ENCODE measurements around the gene ADGRB3. TPM values are rescaled to one million over a fixed set of nuclear protein-coding genes. Genes with fewer than 3 reads are reported as not detected.

The ADGRB3 gene
- total and polyA plus RNA-seq, 2 donors (not counting 3 experiments of a cell fraction or from before 2014, with no cell fraction given) = not detected

GRCh38 chr6:68838571-68838970, 203.5 kb downstream of the ADGRB3 start:
- no peak overlapping the region for H3K4me2 ChIP-seq (ENCODE audit: insufficient read depth, low read length)
- no peaks in the 10 kb centered on the region for H3K36me3 ChIP-seq (ENCODE audit: control insufficient read depth in 2 of 2, extremely low read depth in 1 of 2, insufficient read depth in 2 of 2, low read length in 2 of 2)
- ChIA-PET POLR2A (no interaction called here), CTCF (no interaction called here)
- no peaks in the 10 kb centered on the region for H3K27me3 ChIP-seq (ENCODE audit: control insufficient read depth in 2 of 2, insufficient read depth in 2 of 2, low read length in 2 of 2)
- H2AFZ ChIP-seq (ENCODE audit: low read depth, low read length) = no peak overlapping the region
- H3K27ac ChIP-seq (ENCODE audit: insufficient read depth, low read depth, low read length) = no peak overlapping the region
- DNase-seq (ENCODE audit: low read depth, low spot score) (no peak), FAIRE-seq (no peak)
- no peaks in the 10 kb centered on the region for H3K9me3 ChIP-seq (replicated peaks; ENCODE audit: control insufficient read depth, insufficient read depth, low read length)
- no peaks in the 10 kb centered on the region for H3K9me1 ChIP-seq (replicated peaks; ENCODE audit: control insufficient read depth, extremely low read depth, insufficient read depth, low read length)
- H4K20me1 ChIP-seq (replicated peaks; ENCODE audit: control insufficient read depth, extremely low read depth, insufficient read depth, low read length) = no peaks in the 10 kb centered on the region
- H3K4me1 ChIP-seq (ENCODE audit: control insufficient read depth, extremely low read depth, insufficient read depth, low read length) = no peaks in the 10 kb centered on the region
- TF ChIP-seq GATA2 (IDR thresholded peaks at IDR 0.05; ENCODE audit: insufficient read depth, insufficient read length, low read depth, low read length) (no peak), EZH2 (IDR thresholded peaks at IDR 0.05; ENCODE audit: borderline replicate concordance, low read depth, low read length, severe bottlenecking) (no peak), POLR2AphosphoS5 (IDR thresholded peaks at IDR 0.05; ENCODE audit: insufficient read depth, low read depth, low read length) (no peak), MYC (IDR thresholded peaks at IDR 0.05; ENCODE audit: low read depth, low read length) (no peak), JUN (IDR thresholded peaks at IDR 0.05; ENCODE audit: borderline replicate concordance, insufficient read depth, insufficient read length, low read depth) (no peak)
- TF ChIP-seq, protein P1, sequence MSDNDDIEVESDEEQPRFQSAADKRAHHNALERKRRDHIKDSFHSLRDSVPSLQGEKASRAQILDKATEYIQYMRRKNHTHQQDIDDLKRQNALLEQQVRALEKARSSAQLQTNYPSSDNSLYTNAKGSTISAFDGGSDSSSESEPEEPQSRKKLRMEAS (IDR thresholded peaks at IDR 0.05; ENCODE audit: insufficient read depth, insufficient read length) = no peak
- TF ChIP-seq, protein P2, sequence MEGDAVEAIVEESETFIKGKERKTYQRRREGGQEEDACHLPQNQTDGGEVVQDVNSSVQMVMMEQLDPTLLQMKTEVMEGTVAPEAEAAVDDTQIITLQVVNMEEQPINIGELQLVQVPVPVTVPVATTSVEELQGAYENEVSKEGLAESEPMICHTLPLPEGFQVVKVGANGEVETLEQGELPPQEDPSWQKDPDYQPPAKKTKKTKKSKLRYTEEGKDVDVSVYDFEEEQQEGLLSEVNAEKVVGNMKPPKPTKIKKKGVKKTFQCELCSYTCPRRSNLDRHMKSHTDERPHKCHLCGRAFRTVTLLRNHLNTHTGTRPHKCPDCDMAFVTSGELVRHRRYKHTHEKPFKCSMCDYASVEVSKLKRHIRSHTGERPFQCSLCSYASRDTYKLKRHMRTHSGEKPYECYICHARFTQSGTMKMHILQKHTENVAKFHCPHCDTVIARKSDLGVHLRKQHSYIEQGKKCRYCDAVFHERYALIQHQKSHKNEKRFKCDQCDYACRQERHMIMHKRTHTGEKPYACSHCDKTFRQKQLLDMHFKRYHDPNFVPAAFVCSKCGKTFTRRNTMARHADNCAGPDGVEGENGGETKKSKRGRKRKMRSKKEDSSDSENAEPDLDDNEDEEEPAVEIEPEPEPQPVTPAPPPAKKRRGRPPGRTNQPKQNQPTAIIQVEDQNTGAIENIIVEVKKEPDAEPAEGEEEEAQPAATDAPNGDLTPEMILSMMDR (IDR thresholded peaks at IDR 0.05; ENCODE audit: extremely low read depth in 1 of 2, insufficient read depth in 1 of 2, low read depth in 1 of 2, low read length in 2 of 2) = no peak
- no TSS peak for BruUV-seq (replicated peaks)
- dilution Hi-C loops (cut with MboI; ENCODE audit: extremely low pct_ligation_motif_present, low sequenced_read_pairs) = no loop called here
- no peaks in the 10 kb centered on the region for H3K79me2 ChIP-seq (ENCODE audit: control insufficient read depth, insufficient read depth, low read length)
- no peak overlapping the region for H3K4me3 ChIP-seq (replicated peaks in 1 of 3; ENCODE audit: insufficient read depth in 1 of 3, low read depth in 1 of 3, low read length in 3 of 3)
- no peak overlapping the region for H3K9ac ChIP-seq (replicated peaks; ENCODE audit: extremely low read depth, insufficient read depth, low read length)
- intact Hi-C loops (cut with micrococcal nuclease) = no loop called here
